Skeletal muscle tissue (tissue), 4 donors: Measurements from ENCODE around the gene BCAT1. TPM values are rescaled to one million over a fixed set of nuclear protein-coding genes. Genes with fewer than 3 reads are reported as not detected.
"Not testable (repeated sequence)": the region's sequence is repeated elsewhere in the genome, so short reads cannot be mapped to it uniquely, and the experiment has no call there.

Experiments
- H3K27ac ChIP-seq: one replicate; pipeline ENCODE4 v1.7.0; 2013; ENCODE audit warnings: mild to moderate bottlenecking, low read depth, low read length, inconsistent platforms
- H3K27me3 ChIP-seq, 3 donors: one replicate each; pipeline ENCODE4 v1.7.0; 2013; ENCODE audit warnings: low read length in 3 of 3; ENCODE audit not compliant: control insufficient read depth in 3 of 3, insufficient read depth in 3 of 3
- H3K36me3 ChIP-seq, 3 donors: one replicate each; pipeline ENCODE4 v1.7.0; 2013; ENCODE audit warnings: low read length in 3 of 3; ENCODE audit not compliant: control insufficient read depth in 3 of 3, insufficient read depth in 3 of 3
- H3K4me1 ChIP-seq, 3 donors: one replicate each; pipeline ENCODE4 v1.7.0; 2013; ENCODE audit warnings: low read length in 3 of 3, mild to moderate bottlenecking in 3 of 3; ENCODE audit not compliant: control insufficient read depth in 3 of 3, insufficient read depth in 3 of 3
- H3K4me3 ChIP-seq, 3 donors: one replicate each; pipeline ENCODE4 v1.7.0; 2013; ENCODE audit warnings: low read length in 3 of 3
- H3K9ac ChIP-seq, 3 donors: one replicate each; pipeline ENCODE4 v1.7.0; 2013; ENCODE audit warnings: low read length in 3 of 3, mild to moderate bottlenecking in 3 of 3, moderate library complexity in 2 of 3, low read depth in 1 of 3
- H3K9me3 ChIP-seq, 3 donors: one replicate each; pipeline ENCODE4 v1.7.0; 2013; ENCODE audit warnings: low read length in 3 of 3; ENCODE audit not compliant: control insufficient read depth in 3 of 3
- total RNA-seq: library from RNA; depleted of rRNA; stranded (reverse); fragments of >200 nt; gene quantifications from one replicate; pipeline ENCODE4 v1.2.3, GENCODE V29; 2014
- donor health status: Osteomylitis.

BCAT1 gene
- total RNA-seq, 1 donor from 2014 or later: 33.4 TPM

DNA sequence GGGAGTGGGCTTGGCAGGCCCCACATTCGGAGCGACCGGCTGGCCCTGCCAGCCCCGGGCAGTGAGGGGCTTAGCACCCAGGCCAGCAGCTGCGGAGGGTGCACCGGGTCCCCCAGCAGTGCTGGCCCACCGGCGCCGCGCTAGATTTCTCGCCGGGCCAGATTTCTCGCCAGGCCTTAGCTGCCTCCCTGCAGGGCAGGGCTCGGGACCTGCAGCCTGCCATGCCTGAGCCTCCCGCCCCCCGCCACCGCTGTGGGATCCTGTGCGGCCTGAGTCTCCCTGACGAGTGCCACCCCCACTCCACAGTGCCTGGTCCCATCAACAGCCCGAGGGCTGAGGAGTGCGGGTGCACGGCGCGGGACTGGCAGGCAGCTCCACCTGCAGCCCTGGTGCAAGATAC is 82.8 kb downstream of the BCAT1 start:
- not testable (repeated sequence) for H3K4me1 ChIP-seq, H3K27me3 ChIP-seq, H3K9me3 ChIP-seq, H3K4me3 ChIP-seq, H3K9ac ChIP-seq, H3K36me3 ChIP-seq, H3K27ac ChIP-seq

GRCh38 chr12:24864796-24865125 is 84.1 kb downstream of the BCAT1 start:
- Histone ChIP-seq H3K4me3 (no peak overlapping the region), H3K9ac (no peak overlapping the region), H3K27me3 (no peaks in the 10 kb centered on the region), H3K4me1 (no peaks in the 10 kb centered on the region), H3K36me3 (no peaks in the 10 kb centered on the region), H3K9me3 (no peaks in the 10 kb centered on the region), H3K27ac (no peak overlapping the region)

GRCh38 chr12:24861766-24862540 is 86.9 kb downstream of the BCAT1 start:
- no peaks in the 10 kb centered on the region for H3K36me3 ChIP-seq
- no peaks in the 10 kb centered on the region for H3K9me3 ChIP-seq
- no peak overlapping the region for H3K9ac ChIP-seq
- no peaks in the 10 kb centered on the region for H3K4me1 ChIP-seq
- H3K27me3 ChIP-seq: no peaks in the 10 kb centered on the region
- H3K27ac ChIP-seq: no peak overlapping the region
- H3K4me3 ChIP-seq: no peak overlapping the region

DNA sequence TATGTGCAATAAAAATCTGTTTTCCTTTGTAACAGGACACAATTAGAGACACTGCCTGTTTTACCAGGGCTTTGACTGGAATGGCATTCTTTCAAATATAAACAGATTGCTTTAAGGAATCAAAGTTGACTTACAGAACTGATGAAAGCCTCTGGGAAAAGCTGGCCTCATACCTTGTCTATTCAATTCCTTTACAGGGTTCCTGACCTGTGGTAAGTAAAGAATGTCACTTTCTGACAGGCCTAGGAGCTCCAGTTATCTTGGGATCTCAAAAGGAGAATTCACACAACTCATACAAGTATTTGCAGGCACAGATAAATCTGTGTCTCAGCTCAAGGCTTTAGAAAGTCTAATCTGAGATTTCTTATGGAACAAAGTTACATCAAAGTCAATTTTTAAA is 88.4 kb downstream of the BCAT1 start:
- no peaks in the 10 kb centered on the region for H3K9me3 ChIP-seq
- H3K4me3 ChIP-seq: no peak overlapping the region
- H3K9ac ChIP-seq: no peak overlapping the region
- H3K27me3 ChIP-seq: no peaks in the 10 kb centered on the region
- H3K4me1 ChIP-seq: no peaks in the 10 kb centered on the region
- no peak overlapping the region for H3K27ac ChIP-seq
- H3K36me3 ChIP-seq: no peaks in the 10 kb centered on the region

- no peak overlapping the region for H3K4me3 ChIP-seq
- no peaks in the 10 kb centered on the region for H3K9me3 ChIP-seq
- no peaks in the 10 kb centered on the region for H3K36me3 ChIP-seq
- H3K27ac ChIP-seq: no peak overlapping the region
- H3K27me3 ChIP-seq: no peaks in the 10 kb centered on the region
- H3K4me1 ChIP-seq: no peaks in the 10 kb centered on the region
- no peak overlapping the region for H3K9ac ChIP-seq
These were observed 92.4 kb downstream of the BCAT1 start for GRCh38 chr12:24856541-24856940.

DNA sequence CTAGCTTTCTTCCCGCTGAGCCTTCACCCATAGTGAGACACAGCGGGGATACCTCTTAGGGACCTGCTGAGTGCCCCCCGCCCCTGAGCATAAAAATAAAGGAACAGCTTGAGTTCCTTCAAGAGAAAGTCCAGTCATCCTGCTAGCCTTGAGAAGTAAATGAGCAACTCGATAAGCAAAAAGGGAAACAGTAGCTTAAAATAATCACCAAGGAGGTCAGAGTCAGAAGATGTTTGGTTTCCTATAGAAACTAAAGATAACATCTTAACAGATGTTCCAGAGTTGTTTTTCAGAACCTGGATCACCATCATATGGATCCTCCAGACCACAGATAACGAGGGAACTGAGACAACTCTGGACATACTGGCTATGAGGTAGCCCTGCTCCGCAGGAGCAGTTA is 94.0 kb downstream of the BCAT1 start:
- no peak overlapping the region for H3K27ac ChIP-seq
- H3K27me3 ChIP-seq: no peaks in the 10 kb centered on the region
- H3K4me1 ChIP-seq: no peaks in the 10 kb centered on the region
- no peaks in the 10 kb centered on the region for H3K36me3 ChIP-seq
- H3K9me3 ChIP-seq: no peaks in the 10 kb centered on the region
- no peak overlapping the region for H3K4me3 ChIP-seq
- H3K9ac ChIP-seq: no peak overlapping the region

DNA sequence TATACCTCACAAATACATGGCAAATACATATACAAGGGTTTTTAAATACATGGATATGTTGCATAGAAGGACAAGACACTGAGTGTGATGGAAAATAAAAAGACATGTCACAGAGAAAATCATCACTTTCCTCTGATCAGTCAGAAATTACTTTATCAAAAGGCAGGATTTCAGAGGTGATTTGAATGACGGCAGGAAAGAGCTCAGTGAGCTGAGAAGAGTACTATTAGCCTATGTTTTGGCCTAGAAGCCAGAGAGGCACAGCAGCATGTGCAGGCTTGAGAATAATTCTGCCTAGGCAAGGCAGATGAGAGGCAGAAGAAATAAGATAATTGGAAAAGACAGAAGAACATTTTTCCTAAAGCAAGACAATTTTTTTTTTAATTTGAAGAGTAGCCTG is 94.9 kb downstream of the BCAT1 start:
- no peak overlapping the region for H3K27ac ChIP-seq
- no peaks in the 10 kb centered on the region for H3K27me3 ChIP-seq
- no peak overlapping the region for H3K4me3 ChIP-seq
- H3K9me3 ChIP-seq: no peaks in the 10 kb centered on the region
- no peaks in the 10 kb centered on the region for H3K4me1 ChIP-seq
- H3K36me3 ChIP-seq: no peaks in the 10 kb centered on the region
- no peak overlapping the region for H3K9ac ChIP-seq

DNA sequence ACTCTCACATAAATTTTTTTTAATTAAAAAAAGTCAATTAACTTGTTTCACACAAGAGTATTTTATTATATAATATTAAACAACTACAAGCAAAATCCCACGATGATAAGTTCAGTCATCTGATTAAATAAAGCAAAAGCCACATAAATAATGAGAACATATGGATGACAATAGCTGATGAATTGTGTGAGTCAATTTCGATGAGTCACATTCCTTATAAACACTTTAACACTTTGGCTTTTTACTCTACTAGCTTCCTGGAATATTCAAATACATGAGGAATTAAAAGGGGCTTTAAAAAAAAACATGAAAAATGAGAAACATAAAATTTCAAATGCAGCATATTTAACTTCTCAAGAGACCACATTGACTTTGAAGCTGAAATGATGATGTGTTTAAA is 95.3 kb downstream of the BCAT1 start:
- Histone ChIP-seq H3K36me3 (no peaks in the 10 kb centered on the region), H3K27ac (no peak overlapping the region), H3K27me3 (no peaks in the 10 kb centered on the region), H3K4me1 (no peaks in the 10 kb centered on the region), H3K9me3 (no peaks in the 10 kb centered on the region), H3K4me3 (no peak overlapping the region), H3K9ac (no peak overlapping the region)

DNA sequence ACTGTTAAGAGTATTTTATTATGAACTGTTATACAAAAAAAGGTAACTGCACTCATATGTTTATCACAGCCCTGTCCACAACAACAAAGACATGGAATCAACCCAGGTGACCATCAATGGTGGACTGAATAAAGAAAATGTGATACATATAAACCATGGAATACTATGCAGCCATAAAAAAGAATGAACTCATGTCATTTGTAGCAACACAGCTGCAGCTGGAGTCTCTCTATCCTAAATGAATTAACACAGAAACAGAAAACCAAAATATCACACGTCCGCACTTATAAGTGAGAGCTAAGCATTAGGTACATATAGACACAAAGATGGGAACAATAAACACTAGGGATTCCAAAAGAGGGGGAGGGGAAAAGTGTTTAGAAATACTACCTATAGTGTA is 95.8 kb downstream of the BCAT1 start:
- no peak overlapping the region for H3K27ac ChIP-seq

DNA sequence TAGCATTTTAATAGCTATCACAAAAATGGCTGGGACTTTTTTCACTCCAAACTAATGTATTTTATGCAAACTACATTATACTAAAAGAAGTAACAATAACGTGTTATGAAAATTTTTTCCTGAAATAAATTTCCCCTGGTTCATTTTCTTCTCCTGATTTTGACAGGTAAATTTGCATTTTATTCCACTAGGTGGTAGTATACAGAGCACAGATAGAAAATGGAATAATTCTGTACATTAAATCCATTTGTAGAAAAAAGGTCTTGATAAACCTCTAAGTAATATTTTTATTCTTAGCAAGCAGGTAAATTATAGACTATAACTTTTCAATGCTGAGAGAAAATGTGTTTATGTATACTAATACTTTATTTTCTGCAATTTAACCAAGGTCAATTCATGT is 96.5 kb downstream of the BCAT1 start:
- Histone ChIP-seq H3K4me1 (no peaks in the 10 kb centered on the region), H3K36me3 (no peaks in the 10 kb centered on the region), H3K27ac (no peak overlapping the region), H3K9me3 (no peaks in the 10 kb centered on the region), H3K4me3 (no peak overlapping the region), H3K27me3 (no peaks in the 10 kb centered on the region), H3K9ac (no peak overlapping the region)

More for the DNA sequence above, 95.8 kb downstream of the BCAT1 start:
- Histone ChIP-seq H3K4me1 (no peaks in the 10 kb centered on the region), H3K9me3 (no peaks in the 10 kb centered on the region), H3K27me3 (no peaks in the 10 kb centered on the region), H3K9ac (no peak overlapping the region), H3K36me3 (no peaks in the 10 kb centered on the region), H3K4me3 (no peak overlapping the region)
